IPS-11a (cell line): ENCODE results near the gene DNAJA3.

Experiments
- H3K4me3 ChIP-seq: one replicate; pipeline ENCODE4 v1.5.1; 2013; ENCODE audit warnings: low read depth, low read length, control low read depth

Gene DNAJA3

DNA sequence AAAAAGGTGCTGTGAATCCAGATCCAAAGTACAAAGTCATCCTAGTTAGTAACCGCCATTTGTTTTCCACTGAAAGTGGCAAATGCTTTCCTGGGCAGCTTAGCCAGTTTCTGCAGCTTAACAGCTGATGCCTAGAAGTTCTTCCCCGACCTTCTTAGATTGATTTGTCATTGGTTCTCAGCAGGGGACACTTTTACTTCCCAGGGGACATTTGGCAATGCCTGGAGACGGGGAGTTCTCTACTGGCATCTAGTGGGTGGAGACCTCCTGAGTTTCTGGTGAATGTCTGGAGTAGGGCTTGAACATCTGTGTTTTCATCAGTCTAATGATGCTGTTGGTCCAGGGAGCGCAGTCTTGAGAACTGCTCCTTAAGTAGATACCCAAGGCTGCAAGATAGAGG, 7.6 kb downstream of the DNAJA3 start:
- no peak overlapping the region for H3K4me3 ChIP-seq

DNA sequence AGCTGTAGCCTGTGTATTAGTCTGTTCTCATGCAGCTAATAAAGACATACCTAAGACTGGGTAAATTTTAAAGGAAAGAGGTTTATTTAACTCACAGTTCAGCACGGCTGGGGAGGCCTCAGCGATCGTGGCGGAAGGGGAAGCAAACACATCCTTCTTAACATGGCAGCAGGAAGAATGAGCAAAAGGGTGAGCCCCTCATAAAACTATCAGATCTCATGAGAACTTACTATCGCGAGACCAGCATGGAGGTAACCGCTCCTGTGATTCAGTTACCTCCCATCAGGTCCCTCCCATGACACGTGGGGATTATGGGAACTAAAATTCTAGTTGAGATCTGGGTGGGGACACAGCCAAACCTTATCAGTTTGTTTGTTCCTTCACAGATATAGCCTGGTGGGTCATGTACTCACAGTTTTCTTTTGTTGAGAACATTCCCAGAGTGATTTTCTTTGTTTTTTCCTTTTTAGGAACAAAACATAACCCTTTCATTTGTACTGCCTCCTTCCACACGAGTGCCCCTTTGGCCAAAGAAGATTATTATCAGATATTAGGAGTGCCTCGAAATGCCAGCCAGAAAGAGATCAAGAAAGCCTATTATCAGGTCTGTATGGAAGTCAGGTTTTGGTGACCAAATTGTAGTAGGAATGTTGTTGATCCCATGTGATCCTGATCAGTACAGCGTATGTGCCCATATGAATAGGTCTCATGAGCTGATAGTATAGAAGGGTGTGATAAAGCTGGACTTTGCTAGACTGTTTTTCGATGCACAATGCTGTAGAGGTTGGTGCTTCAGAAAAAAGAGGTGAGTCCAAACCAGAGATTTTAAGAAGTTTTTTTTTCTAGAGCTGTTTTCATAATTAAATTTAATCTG, 8.5 kb downstream of the DNAJA3 start:
- H3K4me3 ChIP-seq: no peak overlapping the region

DNA sequence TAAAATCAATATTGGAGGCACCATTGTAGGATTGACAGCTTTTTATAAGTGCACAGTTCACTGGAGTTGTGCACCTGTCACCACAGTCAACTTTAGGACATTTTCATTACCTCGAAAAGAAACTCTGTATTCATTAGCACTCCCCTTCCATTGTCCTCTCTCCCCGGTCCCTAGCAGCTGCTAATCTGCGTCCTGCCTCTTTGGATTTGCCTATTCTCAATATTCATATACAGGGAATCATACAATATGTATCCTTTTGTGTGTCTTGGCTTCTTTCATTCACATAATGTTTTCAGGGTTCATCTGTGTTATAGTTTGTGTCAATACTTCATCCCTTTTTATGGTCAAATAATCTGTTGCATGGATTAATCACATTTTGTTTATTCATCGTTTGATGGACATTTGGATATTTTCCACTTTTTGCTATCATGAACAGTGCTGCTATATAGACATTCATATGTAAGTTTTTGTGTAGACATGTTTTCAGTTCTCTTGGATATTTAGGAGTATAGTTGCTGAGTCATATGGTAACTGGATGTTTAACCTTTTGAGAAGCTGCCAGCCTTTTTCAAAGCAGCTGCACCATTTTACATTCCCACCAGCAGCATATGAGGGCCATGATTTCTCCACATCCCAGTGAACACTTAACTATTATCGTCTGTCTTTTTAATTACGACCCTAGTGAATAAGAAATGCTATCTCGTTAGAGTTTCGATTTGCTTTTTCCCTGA, 9.8 kb downstream of the DNAJA3 start:
- H3K4me3 ChIP-seq: no peak overlapping the region

DNA sequence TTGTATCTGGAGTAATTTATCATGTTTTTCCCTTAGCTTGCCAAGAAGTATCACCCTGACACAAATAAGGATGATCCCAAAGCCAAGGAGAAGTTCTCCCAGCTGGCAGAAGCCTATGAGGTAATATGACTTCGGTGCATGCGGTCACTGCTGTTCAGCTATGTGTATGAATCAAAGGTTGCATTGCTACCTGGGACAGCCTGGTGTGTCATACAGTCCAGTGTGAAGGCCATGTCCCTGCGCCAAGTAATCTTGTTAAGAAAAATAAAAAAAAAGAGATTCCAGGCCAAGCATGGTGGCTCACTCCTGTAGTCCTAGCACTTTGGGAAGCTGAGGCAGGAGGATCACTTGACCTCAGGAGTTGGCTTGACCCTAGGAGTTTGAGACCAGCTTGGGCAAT, 11.7 kb downstream of the DNAJA3 start:
- H3K4me3 ChIP-seq: no peak overlapping the region

DNA sequence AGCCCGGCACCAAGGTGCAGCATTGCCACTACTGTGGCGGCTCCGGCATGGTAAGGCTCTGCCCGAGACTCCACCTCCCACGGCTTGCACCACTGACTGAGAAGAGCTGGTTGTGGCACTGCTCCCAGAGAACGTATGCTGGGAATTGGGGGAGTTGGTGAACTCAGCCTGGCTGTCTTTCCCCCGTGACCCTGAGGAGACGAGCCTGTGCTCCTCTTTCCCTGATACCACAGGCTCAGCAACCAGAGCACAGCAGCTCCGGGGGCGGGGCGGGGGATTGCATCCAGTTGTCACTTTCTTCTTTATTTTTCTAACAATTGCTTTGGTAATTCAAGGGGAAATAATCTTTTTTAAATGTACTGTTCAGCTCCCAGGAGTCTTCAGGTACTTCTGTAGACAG, 16.7 kb downstream of the DNAJA3 start:
- no peak overlapping the region for H3K4me3 ChIP-seq

DNA sequence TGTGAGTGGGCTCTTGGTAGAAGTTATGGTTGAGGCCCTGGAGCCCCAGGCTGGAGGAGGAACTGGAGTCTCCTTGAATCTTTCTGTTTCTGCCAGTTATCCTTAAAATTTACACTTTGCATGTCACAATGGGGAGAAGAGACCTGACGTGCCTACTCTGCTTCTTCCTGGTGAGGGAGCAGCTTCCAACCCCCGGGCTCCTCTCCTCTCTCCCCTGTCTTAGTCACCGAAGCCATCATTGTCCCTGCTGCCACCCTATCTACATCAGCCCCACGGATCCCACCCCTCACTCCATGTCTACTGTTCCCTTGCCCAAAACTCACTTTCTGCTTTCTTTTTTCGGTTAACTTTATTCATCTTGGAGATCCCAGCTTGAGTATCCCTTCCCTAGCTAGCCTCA, 17.6 kb downstream of the DNAJA3 start:
- H3K4me3 ChIP-seq: no peak overlapping the region

DNA sequence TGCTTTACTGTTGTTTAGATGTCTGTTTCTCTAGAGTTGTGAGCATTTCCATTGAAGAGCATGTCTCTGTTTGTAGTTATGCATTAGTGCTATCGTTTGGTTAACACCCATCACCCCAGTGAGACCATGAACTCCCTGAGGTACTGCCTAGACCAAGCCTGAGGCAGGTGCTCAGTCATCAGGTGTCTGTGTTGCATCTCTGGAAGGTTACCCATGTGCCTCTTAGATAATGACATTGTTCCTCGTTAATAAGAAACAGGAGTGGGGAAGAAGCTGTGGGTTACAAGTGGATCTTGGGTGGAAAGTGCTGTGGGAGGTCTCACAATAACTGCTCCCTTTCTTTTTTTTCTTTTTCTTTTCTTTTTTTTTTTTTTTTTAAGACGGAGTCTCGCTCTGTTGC, 18.3 kb downstream of the DNAJA3 start:
- H3K4me3 ChIP-seq: no peak overlapping the region

DNA sequence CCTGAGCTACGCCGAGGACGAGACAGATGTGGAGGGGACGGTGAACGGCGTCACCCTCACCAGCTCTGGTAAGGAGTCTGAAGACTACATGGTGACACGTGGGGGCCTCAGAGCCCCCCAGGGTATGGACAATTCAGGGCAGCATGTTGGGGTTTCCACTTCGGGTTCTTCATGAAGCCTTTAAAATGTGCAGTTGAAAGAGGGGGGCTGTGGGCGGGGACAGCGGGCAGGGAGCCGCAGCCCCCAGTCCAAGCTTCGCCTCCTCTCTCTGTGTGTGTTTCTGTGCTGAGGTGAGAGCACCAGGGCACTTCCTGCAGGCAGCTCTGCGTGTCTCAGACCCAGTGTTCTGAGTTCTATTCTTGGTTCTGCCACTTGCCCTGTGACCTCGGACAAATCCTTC, 24.8 kb downstream of the DNAJA3 start:
- no peak overlapping the region for H3K4me3 ChIP-seq

DNA sequence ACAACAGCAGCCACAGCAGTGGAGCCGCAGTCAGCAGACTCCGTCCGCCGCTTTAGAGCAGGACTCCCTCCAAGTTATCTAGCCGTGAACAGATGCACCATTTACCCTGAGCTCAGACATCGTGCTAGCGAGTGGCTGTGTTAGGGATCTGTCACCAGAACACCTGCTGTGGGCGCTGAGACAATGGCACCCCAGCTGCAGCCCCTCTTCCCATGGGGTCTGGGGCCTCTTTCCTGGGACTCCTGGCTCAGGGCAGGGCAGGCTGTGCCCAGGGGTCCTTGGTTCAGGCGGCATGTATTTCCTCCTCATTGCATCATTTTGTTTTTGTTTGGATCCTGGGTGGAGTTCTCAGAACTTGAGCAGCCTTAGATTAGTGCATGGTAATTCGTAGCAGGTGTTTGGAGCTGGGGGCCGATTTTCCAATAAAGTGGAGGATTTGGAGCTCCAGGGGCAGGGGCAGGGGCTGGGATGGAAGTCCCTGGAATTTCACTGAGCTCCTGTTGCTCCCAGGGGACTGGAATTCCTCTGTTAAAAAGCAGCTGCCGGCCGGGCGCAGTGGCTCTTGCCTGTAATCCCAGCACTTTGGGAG, 25.4 kb downstream of the DNAJA3 start:
- no peak overlapping the region for H3K4me3 ChIP-seq

DNA sequence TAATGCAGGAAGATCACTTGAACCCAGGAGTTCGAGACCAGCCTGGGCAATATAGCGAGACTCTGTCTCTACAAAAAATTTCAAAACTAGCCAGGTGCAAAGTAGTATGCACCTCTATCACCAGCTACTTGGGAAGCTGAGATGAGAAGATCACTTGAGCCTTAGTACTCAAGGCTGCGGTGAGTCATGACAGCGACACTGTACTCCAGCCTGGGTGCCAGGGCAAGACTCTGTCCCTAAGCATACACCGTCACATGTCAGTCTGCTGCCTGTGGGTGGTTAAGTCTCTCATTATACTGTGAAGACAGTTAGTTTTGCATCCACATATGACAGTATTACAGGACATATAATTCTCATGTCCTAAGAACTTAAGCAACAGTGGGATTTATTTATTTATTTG, 27.0 kb downstream of the DNAJA3 start:
- H3K4me3 ChIP-seq: no peak overlapping the region

DNA sequence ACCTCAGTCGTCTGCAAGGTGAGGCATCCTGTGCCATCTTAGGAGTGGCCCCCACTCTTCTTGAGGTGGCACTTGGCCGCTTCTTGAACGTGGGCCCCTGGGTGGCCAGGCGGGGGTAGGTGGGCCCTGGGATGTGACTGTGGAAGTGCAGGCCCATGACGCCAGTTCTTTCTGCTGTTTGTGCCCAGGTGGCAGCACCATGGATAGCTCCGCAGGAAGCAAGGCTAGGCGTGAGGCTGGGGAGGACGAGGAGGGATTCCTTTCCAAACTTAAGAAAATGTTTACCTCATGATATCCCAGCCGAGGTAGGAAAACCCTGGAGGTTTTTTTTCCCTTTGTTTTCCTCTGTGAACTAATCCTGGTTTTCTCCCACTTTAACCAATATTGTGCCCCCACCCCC, 29.0 kb downstream of the DNAJA3 start:
- H3K4me3 ChIP-seq: no peak overlapping the region

DNA sequence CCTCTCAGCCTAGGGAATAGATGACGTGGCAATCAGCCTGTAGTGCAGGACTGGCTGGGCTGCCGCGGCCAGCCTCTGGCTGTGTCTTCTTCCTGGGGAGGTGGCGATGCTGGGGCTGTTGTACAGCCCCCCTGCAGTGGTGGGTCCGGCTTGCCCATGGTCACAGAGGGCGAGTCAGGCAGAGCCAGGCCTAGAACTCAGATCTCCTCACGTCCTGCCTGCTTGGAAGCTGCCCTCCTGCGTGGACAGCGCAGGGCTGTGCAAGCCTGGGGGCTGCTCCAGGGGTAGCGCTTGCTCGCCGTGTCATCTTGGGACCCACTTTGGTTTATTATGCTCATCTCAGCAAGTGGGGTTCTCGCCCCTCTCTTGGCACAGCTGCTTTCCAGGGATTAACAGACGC, 29.4 kb downstream of the DNAJA3 start:
- no peak overlapping the region for H3K4me3 ChIP-seq

DNA sequence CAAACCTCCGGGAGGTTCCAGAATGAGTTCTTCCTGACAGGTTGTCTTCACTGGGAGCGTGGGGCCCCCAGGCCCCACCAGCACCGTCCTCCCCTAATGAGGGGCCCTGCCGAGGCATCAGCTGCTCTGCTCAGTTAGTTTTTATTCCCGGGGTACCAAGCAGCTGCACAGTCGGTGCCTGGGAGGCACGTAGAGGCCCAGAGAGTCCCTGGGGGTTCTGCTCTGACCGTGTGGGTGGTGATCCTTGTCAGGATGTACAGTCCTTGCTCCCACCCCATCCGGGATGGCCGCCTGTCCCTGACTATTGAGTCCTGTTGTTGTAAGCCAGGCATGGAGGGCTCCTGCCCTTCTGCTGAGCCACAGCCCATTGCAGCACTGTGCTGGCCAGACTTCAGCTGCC, 30.3 kb downstream of the DNAJA3 start:
- no peak overlapping the region for H3K4me3 ChIP-seq

DNA sequence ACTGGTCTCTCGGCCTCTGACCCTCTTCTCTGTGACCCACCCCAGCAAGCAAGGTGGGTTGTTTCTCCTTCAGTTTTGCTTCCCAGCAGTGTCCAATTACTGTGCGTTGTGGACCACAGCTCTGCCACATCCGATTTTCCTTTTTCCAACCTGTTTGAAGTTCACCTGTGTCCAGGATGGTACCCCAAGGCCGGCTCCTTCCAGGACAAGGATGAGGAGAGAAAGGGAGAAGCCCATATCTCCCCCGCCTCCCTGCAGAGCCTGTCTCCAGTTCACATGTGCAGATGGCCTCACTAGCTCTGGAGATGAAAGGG, 35.2 kb downstream of the DNAJA3 start:
- no peak overlapping the region for H3K4me3 ChIP-seq

DNA sequence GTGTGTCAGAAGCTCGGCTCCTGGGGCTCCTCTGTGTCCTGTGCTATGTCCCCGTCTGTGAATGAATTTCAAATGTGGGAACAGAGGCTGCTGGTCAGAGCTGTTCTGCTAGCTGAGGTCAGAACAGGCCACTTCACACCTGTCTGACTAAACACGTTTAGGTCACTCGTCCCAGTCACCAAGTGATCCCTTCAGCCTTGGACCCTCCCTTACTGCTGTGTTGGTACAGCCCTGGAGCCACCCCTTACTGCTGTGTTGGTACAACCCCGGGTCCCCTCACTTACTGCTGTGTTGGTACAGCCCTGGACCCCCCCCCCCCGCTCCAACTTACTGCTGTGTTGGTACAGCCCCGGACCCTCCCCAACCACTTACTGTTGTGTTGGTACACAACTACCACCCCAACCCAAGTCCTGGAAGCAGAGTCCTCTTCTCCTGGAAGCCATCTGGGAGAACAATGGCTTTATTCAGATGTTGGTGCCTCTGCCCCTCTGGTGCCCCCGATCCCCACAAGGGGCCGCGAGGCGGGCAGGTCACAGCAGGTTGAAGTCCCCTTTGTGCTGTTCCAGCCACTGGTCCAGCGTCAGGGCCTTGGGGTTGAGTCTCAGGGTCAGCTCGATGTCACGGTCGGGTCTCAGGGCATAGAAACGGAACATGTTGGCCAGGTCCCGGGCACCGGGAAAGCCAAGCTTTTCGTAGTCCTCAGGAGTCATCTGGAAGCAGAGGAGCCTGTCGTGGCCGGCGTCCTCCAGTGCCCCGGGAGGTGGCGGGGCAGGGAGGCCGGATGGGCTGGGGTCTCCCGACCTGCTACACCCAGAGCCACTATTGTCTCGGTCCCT, 35.8 kb downstream of the DNAJA3 start:
- H3K4me3 ChIP-seq: no peak overlapping the region

DNA sequence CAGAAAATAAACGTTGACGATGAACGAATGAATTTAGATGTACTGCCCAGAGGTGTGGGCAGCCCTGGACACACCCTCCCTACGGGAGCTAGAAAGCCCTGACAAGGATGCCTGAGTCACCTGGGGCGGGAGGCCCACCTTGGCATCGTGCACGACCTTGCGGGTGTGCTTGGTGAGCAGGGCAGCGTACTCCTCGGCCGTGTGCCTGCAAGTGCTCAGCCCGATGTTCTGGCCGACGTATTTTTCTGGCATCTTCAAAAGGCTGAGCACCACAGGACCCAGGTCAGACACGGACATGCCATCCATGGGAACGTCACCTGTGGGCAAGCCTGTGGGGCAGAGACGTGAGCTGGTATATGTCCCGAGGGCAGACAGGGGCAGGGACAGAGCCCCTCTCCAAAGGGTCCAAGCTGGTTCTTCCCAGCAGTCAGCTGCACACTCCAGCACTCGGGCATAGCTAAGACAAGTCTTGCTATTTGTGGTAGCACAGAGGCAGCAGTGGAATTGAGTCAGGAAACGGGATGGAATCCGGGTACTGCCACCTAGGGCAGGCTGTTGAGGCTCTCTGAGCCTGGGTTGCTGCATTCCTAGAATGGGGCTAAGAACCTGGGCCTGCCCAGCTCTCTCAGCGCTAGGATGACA, 38.0 kb downstream of the DNAJA3 start:
- H3K4me3 ChIP-seq: no peak overlapping the region

DNA sequence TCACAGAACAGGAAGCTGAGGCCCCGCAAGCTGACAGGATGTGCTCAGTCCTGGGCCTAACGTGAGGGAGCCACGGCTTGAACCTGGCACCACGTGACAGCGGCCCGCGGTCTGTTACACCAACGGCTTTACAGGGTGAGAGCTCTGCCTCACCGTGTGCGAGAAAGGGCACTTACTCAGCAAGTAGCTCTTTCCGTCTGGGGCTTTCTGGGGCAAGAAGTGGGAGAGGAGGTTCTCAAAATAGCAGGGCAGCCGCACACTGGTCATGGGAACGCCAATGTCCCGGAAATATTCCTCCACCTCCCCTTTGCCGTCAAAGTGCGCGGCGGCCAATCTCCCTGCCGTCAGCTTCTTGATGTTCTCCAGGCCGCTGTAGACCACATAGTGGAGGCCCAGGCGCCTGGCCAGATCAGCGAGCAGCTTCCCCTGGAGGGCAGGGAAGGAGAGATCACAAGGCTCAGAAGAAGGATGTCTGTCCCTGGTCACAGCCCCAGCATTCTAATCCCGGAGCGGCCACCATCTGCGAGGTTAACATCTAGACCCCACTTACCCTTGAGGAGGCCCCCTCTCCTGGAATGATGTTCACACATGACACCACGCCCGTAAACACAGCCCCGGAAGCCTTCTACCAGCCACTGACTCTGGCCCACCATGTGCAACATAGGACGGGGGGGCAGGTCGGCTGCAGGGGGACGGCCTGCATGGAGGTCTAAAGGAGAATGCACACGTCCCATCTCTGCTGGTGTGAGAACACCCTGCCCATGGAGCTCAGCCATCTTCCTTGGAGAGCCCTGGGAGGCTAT, 40.5 kb downstream of the DNAJA3 start:
- H3K4me3 ChIP-seq: no peak overlapping the region

DNA sequence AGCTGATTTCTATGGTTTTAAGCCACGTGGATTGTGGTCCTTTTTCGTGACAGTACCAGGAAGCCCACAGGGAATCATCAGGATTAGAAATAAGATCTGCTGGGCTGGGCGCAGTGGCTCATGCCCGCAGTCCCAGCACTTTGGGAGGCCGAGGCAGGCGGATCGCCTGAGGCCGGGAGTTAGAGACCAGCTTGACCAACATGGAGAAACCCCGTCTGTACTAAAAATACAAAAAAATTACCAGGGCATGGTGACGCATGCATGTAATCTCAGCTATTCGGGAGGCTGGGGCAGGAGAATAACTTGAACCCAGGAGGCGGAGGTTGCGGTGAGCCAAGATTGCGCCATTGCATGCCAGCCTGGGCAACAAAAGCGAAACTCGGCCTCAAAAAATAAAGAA, 42.2 kb downstream of the DNAJA3 start:
- no peak overlapping the region for H3K4me3 ChIP-seq

DNA sequence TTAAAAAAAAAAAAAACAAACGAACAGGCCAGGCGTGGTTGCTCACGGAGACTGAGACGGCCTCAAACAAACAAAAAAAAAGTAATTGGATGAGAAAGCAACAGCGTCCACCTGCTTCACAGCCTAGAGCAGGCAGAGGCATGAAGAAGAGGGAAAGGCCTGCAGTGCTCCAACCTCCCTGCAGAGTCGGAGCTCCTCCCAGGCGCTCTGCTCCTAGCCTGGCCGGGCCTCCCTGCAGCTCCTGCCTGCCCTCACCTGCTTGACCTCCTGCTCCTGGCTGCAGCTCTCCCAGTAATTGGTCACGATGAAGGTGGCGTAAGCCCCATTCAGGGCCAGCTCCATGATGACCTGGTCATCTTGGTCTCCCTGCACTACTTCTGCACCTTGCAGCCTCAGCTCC, 43.3 kb downstream of the DNAJA3 start:
- no peak overlapping the region for H3K4me3 ChIP-seq

DNA sequence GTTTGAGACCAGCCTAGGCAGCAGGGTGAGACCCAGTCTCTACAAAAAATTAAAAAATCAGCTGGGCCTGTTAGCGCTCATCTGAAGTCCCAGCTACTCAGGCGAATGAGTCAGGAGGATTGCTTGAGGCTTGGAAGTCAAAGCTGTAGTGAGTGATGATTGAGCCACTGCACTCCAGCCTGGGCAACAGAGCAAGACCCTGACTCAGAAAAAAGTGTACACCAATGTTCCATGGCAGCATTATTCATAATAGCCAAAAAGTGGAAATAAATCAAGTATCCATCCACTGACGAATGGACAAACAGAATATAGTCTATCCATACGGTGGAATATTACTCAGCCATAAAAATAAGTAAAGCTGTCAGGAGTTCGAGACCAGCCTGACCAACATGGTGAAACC, 46.2 kb downstream of the DNAJA3 start:
- H3K4me3 ChIP-seq: no peak overlapping the region
